OCI-LY7 (cell line): ENCODE measurements around the gene ARL3. TPM values are rescaled to one million over a fixed set of nuclear protein-coding genes. Genes with fewer than 3 reads are reported as not detected.

ENCODE experiments used
- BruUV-seq: library from RNA; stranded (reverse); fragments of 400-500 nt; replicated peaks from 2 replicates; lab custom pipeline; 2021; lab: Mats Ljungman, UMichigan
- CTCF ChIA-PET: fragments of 300-600 bp; sonication (Branson Sonifier 250); formaldehyde crosslinking; loops from one replicate; lab custom pipeline; 2022; ENCODE audit warnings: antibody characterized with exemption; ENCODE audit not compliant: unreplicated experiment; lab: Charles Lee
- POLR2A ChIA-PET: fragments of 300-600 bp; sonication (Branson Sonifier 250); formaldehyde crosslinking; loops from one replicate; lab custom pipeline; 2022; ENCODE audit warnings: antibody characterized with exemption; lab: Charles Lee
- DNase-seq: peaks from one replicate; pipeline ENCODE4 v3.0.0-alpha.2; 2015; ENCODE audit warnings: low spot score
- H2AFZ ChIP-seq: fragments of 200-600 bp; sonication (generic), shearing (Covaris generic); 2 replicates; pipeline ENCODE4 v1.6.1; 2014; ENCODE audit warnings: mild to moderate bottlenecking, antibody characterized with exemption, low read length, moderate library complexity
- H3K27ac ChIP-seq: fragments of 200-600 bp; sonication (generic); 2 replicates; pipeline ENCODE4 v1.5.1; 2014; ENCODE audit warnings: mixed run types, low read depth, mild to moderate bottlenecking, moderate library complexity, low read length, inconsistent platforms; ENCODE audit not compliant: poor library complexity, severe bottlenecking
- H3K36me3 ChIP-seq: fragments of 200-600 bp; sonication (generic); 2 replicates; pipeline ENCODE4 v1.6.1; 2014; ENCODE audit warnings: mild to moderate bottlenecking, antibody characterized with exemption, low read length, moderate library complexity, mixed read lengths; ENCODE audit not compliant: insufficient read depth
- H3K4me1 ChIP-seq: fragments of 200-600 bp; sonication (generic); 2 replicates; pipeline ENCODE4 v1.5.1; 2014; ENCODE audit warnings: mild to moderate bottlenecking, low read length; ENCODE audit not compliant: insufficient read depth, poor library complexity, severe bottlenecking
- H3K4me2 ChIP-seq: fragments of 200-600 bp; sonication (generic); 2 replicates; pipeline ENCODE4 v1.6.1; 2014; ENCODE audit warnings: mild to moderate bottlenecking, low read length
- H3K4me3 ChIP-seq: fragments of 200-600 bp; sonication (generic); 2 replicates; pipeline ENCODE4 v1.5.1; 2014; ENCODE audit warnings: mild to moderate bottlenecking, low read depth, low read length; ENCODE audit not compliant: poor library complexity, severe bottlenecking
- H3K79me2 ChIP-seq: fragments of 200-600 bp; sonication (generic); 2 replicates; pipeline ENCODE4 v1.6.1; 2016; ENCODE audit warnings: low read depth, mild to moderate bottlenecking, low read length, moderate library complexity, mixed read lengths; ENCODE audit not compliant: insufficient read depth
- H3K9me2 ChIP-seq: fragments of 200-600 bp; sonication (generic); 2 replicates; pipeline ENCODE4 v1.6.1; 2016; ENCODE audit warnings: mild to moderate bottlenecking, low read length, mixed read lengths; ENCODE audit not compliant: insufficient read depth
- H3K9me3 ChIP-seq: fragments of 200-600 bp; sonication (generic); 2 replicates; pipeline ENCODE4 v1.6.1; 2014; ENCODE audit warnings: mild to moderate bottlenecking, mixed run types, low read length, mixed read lengths
- H4K20me1 ChIP-seq: fragments of 200-600 bp; sonication (generic); 2 replicates; pipeline ENCODE4 v1.6.1; 2014; ENCODE audit warnings: mild to moderate bottlenecking, antibody characterized with exemption, low read length, moderate library complexity, mixed read lengths; ENCODE audit not compliant: insufficient read depth
- EZH2phosphoT487 ChIP-seq: fragments of 200-600 bp; sonication (generic); IDR thresholded peaks from 2 replicates; pipeline ENCODE4 v1.6.1; 2018; ENCODE audit warnings: low read depth, borderline replicate concordance, mild to moderate bottlenecking, mixed run types, antibody characterized with exemption, low read length, moderate library complexity, mixed read lengths
- intact Hi-C: fragments of 100-400 bp; cut with micrococcal nuclease; formaldehyde crosslinking; loops from one replicate; pipeline ENCODE4 v1.10.0; 2022; ENCODE audit not compliant: unreplicated experiment
- total RNA-seq, 2 experiments: library from RNA; depleted of rRNA in 1 of 2; stranded (reverse); fragments of >200 nt in 1 of 2; shearing (Covaris generic) in 1 of 2; gene quantifications; 2 replicates each; pipeline ENCODE4 v1.2.3, GENCODE V29; 2014 to 2022
- TF ChIP-seq, protein P1 (sequence below): fragments of 200-600 bp; sonication (generic); conservative IDR thresholded peaks from 2 replicates; pipeline ENCODE4 v1.5.1; 2014; ENCODE audit warnings: mild to moderate bottlenecking, antibody characterized with exemption, low read length, moderate library complexity, mixed read lengths

ARL3 gene
- total RNA-seq, 2 experiments from 2014 or later: 7.3 to 11.7 TPM

DNA sequence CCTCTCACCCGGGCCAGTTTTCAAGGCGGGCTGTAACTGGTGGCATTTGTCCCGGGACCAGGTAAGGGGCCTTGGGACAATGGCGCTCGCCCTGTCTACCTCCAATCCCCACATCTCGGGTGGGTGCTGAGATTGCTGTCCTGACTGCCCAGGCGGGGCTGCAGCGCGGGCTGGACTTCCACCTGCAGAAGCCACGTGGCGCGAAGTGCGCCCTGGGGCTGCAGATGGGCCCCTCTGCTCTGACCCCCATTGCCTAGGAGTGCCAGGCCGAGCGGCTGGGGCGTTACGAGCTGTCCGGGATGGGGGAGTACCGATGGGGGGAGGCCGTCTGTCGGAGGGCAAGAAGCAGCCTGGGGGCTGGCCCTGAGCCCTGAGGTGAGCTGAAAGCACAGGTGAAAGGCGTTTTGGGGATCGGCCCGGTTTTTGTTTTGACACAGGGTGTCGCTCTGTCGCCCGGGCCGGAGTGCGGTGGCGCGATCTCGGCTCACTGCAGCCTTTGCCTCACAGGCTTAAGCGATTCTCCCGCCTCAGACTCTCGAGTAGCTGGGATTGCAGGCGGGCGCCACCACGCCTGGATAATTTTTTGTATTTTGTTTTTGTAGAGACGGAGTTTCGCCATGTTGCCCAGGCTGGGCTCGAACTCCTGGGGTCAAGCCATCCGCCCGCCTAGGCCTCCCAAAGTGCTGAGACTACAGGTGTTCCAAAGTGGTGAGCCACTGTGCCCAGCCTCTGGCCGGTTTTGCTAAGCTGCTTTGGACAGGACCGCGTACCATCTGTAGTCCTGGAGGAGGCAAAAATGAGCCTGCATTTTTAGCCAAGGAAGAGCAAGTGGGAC, 641 bp upstream of the ARL3 start, which contains the start of gene SFXN2:
TSS of gene SFXN2 (plus strand) at position 16 of the 835 bp plus-strand sequence. CDS start 12,001 bp downstream, outside the sequence.
- Histone ChIP-seq H3K9me3 (no peaks in the 10 kb centered on the region), H3K36me3 (peaks cover 23% of the 10 kb centered on the region; the same call in 1 of the 2 replicates), H4K20me1 (peaks cover 4% of the 10 kb centered on the region; the same call in 1 of the 2 replicates), H3K27ac (peak within 1 kb of the TSS; percentile 84), H3K79me2 (peaks cover 69% of the 10 kb centered on the region), H3K4me1 (peaks cover 61% of the 10 kb centered on the region), H3K9me2 (no peaks in the 10 kb centered on the region), H3K4me3 (peak within 1 kb of the TSS; percentile 77), H3K4me2 (peak within 1 kb of the TSS; percentile 80), H2AFZ (peak within 1 kb of the TSS; percentile 74)
- ChIA-PET CTCF (interaction anchor here (0.9 kb wide), 1 partner anchor 50 kb away, joined by 3 read pairs; no protein-coding TSS in a partner anchor), POLR2A (interaction anchor here (0.6 to 2.5 kb wide), 12 partner anchors 13 to 80 kb away, joined by 3 to 14 read pairs (median 4); partner anchors contain the start of genes TRIM8 and WBP1L)
- intact Hi-C loops: loop anchor here (2.0 to 10.0 kb wide), 4 partner anchors 28 to 600 kb away; partner anchors contain the start of gene WBP1L
- TF ChIP-seq EZH2phosphoT487: no peak
- TF ChIP-seq, protein P1, sequence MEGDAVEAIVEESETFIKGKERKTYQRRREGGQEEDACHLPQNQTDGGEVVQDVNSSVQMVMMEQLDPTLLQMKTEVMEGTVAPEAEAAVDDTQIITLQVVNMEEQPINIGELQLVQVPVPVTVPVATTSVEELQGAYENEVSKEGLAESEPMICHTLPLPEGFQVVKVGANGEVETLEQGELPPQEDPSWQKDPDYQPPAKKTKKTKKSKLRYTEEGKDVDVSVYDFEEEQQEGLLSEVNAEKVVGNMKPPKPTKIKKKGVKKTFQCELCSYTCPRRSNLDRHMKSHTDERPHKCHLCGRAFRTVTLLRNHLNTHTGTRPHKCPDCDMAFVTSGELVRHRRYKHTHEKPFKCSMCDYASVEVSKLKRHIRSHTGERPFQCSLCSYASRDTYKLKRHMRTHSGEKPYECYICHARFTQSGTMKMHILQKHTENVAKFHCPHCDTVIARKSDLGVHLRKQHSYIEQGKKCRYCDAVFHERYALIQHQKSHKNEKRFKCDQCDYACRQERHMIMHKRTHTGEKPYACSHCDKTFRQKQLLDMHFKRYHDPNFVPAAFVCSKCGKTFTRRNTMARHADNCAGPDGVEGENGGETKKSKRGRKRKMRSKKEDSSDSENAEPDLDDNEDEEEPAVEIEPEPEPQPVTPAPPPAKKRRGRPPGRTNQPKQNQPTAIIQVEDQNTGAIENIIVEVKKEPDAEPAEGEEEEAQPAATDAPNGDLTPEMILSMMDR: peak; percentile 71
- peak; percentile 79 for DNase-seq
- BruUV-seq: no TSS peak

DNA sequence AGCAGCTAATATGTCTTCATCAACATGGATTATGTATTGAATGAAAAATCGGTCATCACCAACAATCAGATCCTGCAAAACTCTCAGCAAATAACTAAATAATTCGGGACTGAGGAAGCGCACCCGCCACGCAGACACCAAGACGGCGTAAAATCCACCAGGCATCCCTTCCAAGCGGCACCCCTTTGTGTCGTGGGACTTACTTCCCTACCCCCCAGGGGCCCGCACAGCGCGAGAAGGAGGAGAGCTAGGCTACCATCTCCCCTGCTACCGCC, 721 bp downstream of the ARL3 start:
- ChIA-PET CTCF (interaction anchor here (0.6 to 1.1 kb wide), 3 partner anchors 49 to 93 kb away, joined by 3 read pairs; partner anchors contain the start of gene TRIM8), POLR2A (interaction anchor here (0.6 to 2.5 kb wide), 15 partner anchors 10 to 1294 kb away, joined by 3 to 14 read pairs (median 5); partner anchors contain the start of genes TRIM8 and WBP1L)
- no peaks in the 10 kb centered on the region for H3K9me2 ChIP-seq
- peak overlapping the region; percentile 77 for H3K4me3 ChIP-seq
- H3K27ac ChIP-seq: peak overlapping the region; percentile 84
- peaks cover 60% of the 10 kb centered on the region for H3K4me1 ChIP-seq
- peaks cover 75% of the 10 kb centered on the region for H3K79me2 ChIP-seq
- peaks cover 16% of the 10 kb centered on the region; the same call in 1 of the 2 replicates for H3K36me3 ChIP-seq
- peaks cover 4% of the 10 kb centered on the region; the same call in 1 of the 2 replicates for H4K20me1 ChIP-seq
- H3K9me3 ChIP-seq: no peaks in the 10 kb centered on the region
- intact Hi-C loops: loop anchor here (1.0 to 10.0 kb wide), 4 partner anchors 51 to 599 kb away; partner anchors contain the start of genes ACTR1A and SUFU
- no TSS peak for BruUV-seq
- H3K4me2 ChIP-seq: peak overlapping the region; percentile 80
- TF ChIP-seq, protein P1: no peak
- no peak for TF ChIP-seq EZH2phosphoT487
- H2AFZ ChIP-seq: peak overlapping the region; percentile 61; the same call in 1 of the 2 replicates
- DNase-seq: no peak
